IPS DF 19.7 (cell line): Measurements from ENCODE around the gene PF4V1.
A peak's percentile ranks its signal among the peaks of the same experiment; 100 is the strongest.

Experiments used
- DNase-seq: peaks from one replicate; pipeline ENCODE4 v3.0.0-alpha.2; 2013; ENCODE audit warnings: low read depth, low spot score

The PF4V1 gene

DNA sequence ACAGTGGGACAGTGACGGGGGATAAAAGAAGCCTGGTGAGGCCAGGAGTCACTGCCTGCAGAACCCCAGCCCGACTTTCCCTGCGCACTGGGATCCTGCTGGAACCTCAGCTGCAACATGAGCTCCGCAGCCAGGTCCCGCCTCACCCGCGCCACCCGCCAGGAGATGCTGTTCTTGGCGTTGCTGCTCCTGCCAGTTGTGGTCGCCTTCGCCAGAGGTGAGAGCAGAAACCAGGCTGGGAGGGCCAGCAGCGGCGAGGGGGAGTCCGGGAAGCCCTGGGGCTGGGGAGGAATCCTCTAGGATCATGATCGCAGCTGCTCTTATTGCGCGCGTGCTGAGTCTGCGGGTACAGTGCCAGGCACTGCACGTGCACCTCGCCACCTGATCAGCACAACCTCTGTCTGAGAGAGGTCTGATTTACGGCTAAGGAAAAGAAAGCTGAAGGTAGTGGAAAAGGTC lies at the start of gene PF4V1:
TSS of gene PF4V1 (plus strand) at position 51 of the 459 bp plus-strand sequence. CDS start at position 118, 67 bp downstream.
- no peak for DNase-seq

DNA sequence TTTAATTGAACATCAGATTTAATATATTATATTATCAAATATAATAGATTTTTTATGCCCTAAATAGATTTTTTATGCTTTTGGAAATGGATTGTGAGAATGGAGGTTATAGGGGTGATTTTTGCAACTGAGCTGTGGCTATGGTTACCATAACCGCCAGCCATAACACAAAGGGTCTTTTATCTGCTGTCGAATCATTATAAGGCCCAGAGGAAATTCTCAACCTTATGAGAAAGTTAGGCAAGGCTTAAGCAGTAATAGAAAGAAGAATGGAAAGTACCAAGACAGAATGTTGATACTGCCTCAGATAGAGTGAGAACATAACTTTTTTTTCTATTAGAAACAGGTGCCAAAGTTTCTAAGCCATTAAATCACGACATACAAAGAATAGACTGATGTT lies 42.9 kb upstream of the PF4V1 start:
- no peak for DNase-seq

DNA sequence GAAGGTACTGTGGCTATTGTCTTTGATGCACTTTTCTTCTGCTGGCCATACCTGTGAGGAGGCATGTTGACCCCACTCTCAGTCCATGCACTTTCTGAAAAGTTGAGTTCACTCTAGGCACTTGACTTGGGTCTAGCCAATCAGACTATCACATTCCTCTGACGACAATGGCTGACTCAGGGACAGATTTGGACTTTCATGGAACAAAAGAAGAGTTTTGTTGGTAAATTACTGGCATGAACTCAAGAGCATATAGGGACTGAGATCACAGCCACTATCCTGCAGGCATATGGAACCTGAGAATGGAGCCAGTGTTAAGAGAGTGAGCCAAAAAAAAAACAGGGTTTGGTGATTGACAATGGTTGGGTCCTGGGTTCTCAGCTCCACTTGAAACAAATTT lies 41.3 kb upstream of the PF4V1 start:
- no peak for DNase-seq

DNA sequence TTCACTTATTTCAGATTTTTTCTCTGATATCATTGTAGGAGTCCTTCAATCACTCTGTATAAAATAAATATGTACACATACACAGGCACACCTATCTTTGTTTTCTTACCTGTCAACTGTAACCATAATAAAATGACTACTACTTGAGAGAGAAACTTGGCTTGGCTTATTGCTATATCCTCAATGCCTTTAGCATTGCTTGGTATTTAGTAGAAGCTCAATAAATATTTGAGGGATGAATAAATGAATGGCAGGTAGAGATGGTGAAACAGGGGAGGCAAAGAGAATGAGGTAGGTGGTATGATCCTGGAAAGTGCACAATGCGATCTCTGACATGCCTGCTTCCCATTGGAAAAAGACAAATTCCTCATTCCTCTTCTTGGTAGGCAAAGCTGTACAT lies 38.4 kb upstream of the PF4V1 start:
- no peak for DNase-seq

DNA sequence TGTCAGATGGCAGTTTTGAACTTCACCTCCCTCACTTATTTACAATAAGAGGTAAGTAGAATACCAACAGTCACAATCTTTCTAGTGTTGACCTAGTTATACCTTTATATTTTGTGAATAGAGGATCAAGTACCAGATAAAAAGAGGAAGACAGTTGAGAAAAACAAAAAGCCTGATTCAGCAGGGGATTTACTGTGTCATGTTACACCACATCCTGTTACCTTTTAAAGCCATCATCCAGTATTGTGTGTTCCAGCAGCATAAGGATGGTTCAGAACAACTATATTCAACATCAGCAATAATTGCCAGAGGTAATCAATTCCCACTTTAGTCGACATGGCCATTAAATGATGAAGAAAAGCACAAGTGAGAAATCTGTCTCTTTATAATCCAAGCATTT lies 38.0 kb upstream of the PF4V1 start:
- DNase-seq: no peak

DNA sequence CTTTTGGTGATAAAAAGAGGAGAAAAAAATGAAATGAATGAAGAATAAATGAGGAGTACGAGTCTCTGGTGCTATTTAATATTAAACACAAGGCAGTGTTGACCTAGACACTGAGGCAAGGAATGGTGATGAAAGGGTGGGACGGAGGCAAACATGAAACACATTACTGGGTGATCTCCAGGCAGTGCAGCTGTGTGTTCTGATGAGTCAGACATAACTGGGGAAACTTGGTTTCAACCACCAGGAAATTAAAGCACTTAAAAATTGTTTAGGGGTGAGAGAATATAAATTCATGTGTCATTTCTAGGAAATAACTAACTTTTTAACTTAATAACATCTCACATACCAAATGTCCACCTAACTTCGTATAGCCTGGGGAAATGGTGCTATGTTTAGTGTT lies 36.3 kb upstream of the PF4V1 start:
- DNase-seq: no peak

GRCh38 chr4:73817341-73817740 lies 35.8 kb upstream of the PF4V1 start:
- DNase-seq: no peak

DNA sequence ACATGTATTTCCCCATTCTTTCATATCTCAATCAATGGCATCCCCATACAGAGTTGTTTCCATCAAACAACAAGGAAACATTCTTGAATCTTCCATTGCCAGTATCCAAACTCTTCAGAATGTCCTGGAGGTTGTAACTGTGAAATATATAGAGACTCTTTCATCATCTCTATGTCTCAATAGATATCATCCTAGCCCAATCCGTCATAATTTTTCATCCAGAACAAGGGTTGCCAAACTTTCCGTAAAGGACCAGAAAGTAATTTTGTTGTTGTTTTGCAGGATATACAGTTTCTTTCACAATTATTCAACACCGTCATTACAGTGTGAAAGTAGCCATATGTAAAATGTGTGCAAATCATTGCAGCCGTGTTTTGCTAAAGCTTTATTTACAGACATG lies 31.8 kb upstream of the PF4V1 start:
- DNase-seq: no peak

DNA sequence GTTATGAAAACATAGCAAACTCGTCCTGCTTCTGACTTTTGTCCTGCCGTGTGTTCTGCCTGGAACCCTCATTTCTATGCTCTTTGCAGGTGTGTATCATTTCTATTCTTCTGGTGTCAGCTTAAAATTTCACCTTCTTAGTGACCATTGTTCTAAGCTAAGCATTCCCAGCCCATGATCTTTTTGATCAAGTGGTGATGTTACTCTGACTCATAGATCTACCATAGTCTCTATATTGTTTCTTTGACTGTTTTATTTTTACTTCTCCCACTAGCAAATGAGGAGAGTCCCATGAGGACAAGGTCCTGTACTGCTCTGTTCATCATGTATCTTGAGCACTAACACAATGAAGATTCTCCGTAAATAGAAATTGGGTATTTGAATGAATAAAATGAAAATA lies 30.7 kb upstream of the PF4V1 start:
- no peak for DNase-seq

GRCh38 chr4:73822812-73823504 lies 30.1 kb upstream of the PF4V1 start:
- DNase-seq: no peak

GRCh38 chr4:73823760-73824159 lies 29.3 kb upstream of the PF4V1 start:
- DNase-seq: no peak

GRCh38 chr4:73828956-73829355 lies 24.1 kb upstream of the PF4V1 start:
- DNase-seq: no peak

GRCh38 chr4:73831569-73831968 lies 21.5 kb upstream of the PF4V1 start:
- DNase-seq: no peak

DNA sequence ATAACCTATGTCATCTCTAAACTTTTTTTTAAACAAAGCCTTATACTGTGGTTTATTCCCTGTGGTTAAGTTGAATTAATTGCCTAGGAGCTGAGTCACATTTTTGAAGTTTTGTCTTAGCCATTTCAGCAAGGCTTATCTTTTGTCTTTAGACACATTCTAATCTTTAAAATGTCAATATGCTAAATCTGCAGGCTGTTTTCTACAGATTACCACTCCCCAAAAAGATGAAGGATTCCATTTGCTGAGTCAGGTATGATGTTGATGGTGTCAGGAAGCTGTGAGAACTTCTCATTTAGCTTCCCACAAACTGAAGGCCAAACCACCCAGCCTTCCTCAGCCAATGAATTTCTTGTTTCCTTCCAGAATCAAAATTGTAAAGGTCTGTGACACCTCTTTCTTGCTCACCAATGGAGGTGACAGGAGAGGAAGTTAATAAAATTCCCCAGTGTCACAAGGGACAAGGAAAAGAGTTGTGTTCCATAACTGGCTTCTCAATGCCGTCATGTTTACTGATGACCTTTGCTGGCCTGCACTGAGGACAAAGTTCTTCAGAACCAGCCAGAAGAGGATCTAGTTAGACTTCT lies 20.4 kb upstream of the PF4V1 start:
- no peak for DNase-seq

- peak; percentile 45 for DNase-seq
Measured at GRCh38 chr4:73836373-73837279, 16.5 kb upstream of the PF4V1 start, which contains the start of gene CXCL6. CXCL6 (plus strand) TSS chr4:73836678; CDS start chr4:73836751, 73 bp downstream.

GRCh38 chr4:73839071-73839470 lies 14.0 kb upstream of the PF4V1 start:
- no peak for DNase-seq

GRCh38 chr4:73839715-73840114 lies 13.4 kb upstream of the PF4V1 start:
- no peak for DNase-seq

DNA sequence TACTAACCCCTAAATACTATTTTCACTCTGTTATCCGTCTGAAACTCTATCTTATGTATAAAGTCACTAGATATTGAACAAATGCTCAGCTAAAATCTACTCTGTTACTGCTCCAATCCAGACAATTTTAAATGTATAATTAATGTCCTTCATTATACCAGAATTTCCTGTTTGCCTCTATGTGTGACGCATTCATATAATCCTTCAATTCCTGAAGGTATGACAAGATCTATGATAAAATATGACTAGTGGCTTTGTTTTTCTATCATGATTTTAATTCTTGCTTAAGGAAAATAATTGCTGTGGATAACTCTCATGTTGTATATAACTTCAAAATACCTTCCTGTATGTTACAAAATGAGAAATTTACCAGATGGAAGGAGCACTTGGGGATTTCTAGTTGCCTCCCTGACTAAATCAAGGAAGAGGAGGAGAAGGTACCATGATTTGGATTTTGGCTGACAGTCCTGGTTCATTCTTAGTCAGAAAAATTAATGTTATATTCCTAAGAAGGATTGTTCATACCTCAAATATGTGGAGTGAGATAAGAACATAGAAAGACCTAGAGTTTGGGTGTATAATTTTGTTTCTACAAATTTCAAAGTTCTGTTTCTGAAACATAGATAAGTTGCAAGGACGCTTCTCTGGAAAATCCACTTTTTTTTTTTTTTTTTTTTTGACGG lies 11.7 kb upstream of the PF4V1 start:
- no peak for DNase-seq

DNA sequence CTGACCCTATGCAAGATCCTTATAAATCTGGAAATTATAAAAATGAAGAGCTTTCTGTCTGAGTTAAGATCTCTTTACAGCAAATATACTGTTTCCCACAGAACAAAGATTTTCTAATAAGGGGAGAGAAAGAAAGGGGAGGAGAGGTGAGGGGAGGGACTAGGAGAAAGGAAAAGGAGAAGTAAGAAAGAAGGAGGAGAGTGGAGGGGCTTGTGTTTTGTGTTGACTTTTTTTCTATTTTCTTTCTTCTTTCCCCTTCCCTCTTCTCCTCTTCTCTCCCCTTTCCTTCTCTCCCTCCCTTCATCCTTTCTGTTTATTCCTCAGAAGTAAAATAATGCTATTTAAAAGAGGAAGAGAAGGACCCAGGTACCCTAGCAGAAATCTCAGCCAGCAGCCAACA lies 10.4 kb upstream of the PF4V1 start:
- DNase-seq: no peak

GRCh38 chr4:73843369-73843768 lies 9.7 kb upstream of the PF4V1 start:
- no peak for DNase-seq

DNA sequence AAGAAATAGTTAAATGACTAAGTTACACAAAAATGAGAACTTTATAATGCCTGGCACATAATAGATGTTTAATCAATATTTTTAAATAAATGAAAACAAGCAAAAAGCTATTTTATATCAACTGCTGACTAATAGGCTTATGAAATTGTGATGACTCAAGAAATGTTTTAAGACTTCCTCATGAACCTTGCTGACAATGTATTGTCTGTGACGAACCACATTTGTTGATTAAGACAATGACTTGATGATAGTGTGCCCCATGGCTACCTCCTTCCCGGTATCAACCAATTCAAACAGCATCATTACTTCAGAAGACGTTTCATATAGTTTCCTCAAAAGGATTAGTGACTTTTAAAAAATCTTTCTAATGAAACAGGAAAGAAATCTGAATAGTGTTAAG lies 8.8 kb upstream of the PF4V1 start:
- no peak for DNase-seq

- no peak for DNase-seq
Measured at GRCh38 chr4:73844806-73845205, 8.3 kb upstream of the PF4V1 start.
